Neural cell (in vitro differentiated cells): ENCODE data around the gene IL31RA. TPM values are rescaled to one million over a fixed set of nuclear protein-coding genes. Genes with fewer than 3 reads are reported as not detected.

Experiments used
- H2AFZ ChIP-seq: fragments of 200-600, 300-800 bp; sonication (generic), shearing (Covaris generic); 2 replicates; pipeline ENCODE4 v1.6.0; 2014; ENCODE audit warnings: low read depth, mild to moderate bottlenecking, antibody characterized with exemption, low read length, moderate library complexity
- H3F3A ChIP-seq: fragments of 200-600 bp; shearing (Covaris generic); 2 replicates; pipeline ENCODE4 v1.6.1; 2016; ENCODE audit warnings: mild to moderate bottlenecking, moderate library complexity, mixed read lengths, antibody characterized with exemption, low read length; ENCODE audit not compliant: insufficient read depth, poor library complexity, severe bottlenecking
- H3K27ac ChIP-seq: fragments of 200-600, 300-800 bp; sonication (generic), shearing (Covaris generic); 2 replicates; pipeline ENCODE4 v1.5.1; 2014; ENCODE audit warnings: mild to moderate bottlenecking, low read length, moderate library complexity
- H3K27me3 ChIP-seq: fragments of 300-800, 200-600 bp; sonication (generic), shearing (Covaris generic); 2 replicates; pipeline ENCODE4 v1.6.0; 2014; ENCODE audit warnings: mild to moderate bottlenecking, low read depth, low read length, moderate library complexity; ENCODE audit not compliant: insufficient read depth
- H3K36me3 ChIP-seq: fragments of 300-800, 200-600 bp; sonication (generic), shearing (Covaris generic); 2 replicates; pipeline ENCODE4 v1.5.1; 2014; ENCODE audit warnings: mild to moderate bottlenecking, antibody characterized with exemption, low read length, moderate library complexity; ENCODE audit not compliant: insufficient read depth
- H3K4me2 ChIP-seq: fragments of 300-800, 200-600 bp; sonication (generic), shearing (Covaris generic); 2 replicates; pipeline ENCODE4 v1.6.0; 2014; ENCODE audit warnings: mild to moderate bottlenecking, low read length
- H3K4me3 ChIP-seq: fragments of 300-800, 200-600 bp; sonication (generic), shearing (Covaris generic); 2 replicates; pipeline ENCODE4 v1.5.1; 2014; ENCODE audit warnings: mild to moderate bottlenecking, low read length, moderate library complexity
- H3K79me2 ChIP-seq: fragments of 200-600 bp; shearing (Covaris generic); replicated peaks from 2 replicates; pipeline ENCODE4 v1.6.0; 2014; ENCODE audit warnings: mild to moderate bottlenecking, low read length, moderate library complexity; ENCODE audit not compliant: insufficient read depth
- H3K9ac ChIP-seq: fragments of 300-800, 200-600 bp; sonication (generic), shearing (Covaris generic); 2 replicates; pipeline ENCODE4 v1.6.1; 2016; ENCODE audit warnings: mild to moderate bottlenecking, low read length, mixed read lengths
- H3K9me2 ChIP-seq: fragments of 200-600 bp; shearing (Covaris generic); 2 replicates; pipeline ENCODE4 v1.6.1; 2016; ENCODE audit warnings: mild to moderate bottlenecking, low read length, mixed read lengths; ENCODE audit not compliant: insufficient read depth
- H3K9me3 ChIP-seq: fragments of 200-600, 300-800 bp; sonication (generic), shearing (Covaris generic); 2 replicates; pipeline ENCODE4 v1.6.1; 2016; ENCODE audit warnings: mild to moderate bottlenecking, mixed run types, low read length, moderate library complexity, mixed read lengths
- H4K20me1 ChIP-seq: fragments of 200-600 bp; shearing (Covaris generic); 2 replicates; pipeline ENCODE4 v1.6.1; 2016; ENCODE audit warnings: mild to moderate bottlenecking, mixed run types; ENCODE audit not compliant: insufficient read depth
- CTCF ChIP-seq: fragments of 450-650 bp; IDR thresholded peaks from 2 replicates; pipeline ENCODE4 v1.5.1; 2014; ENCODE audit warnings: antibody characterized with exemption, mild to moderate bottlenecking, moderate library complexity; ENCODE audit not compliant: poor library complexity, severe bottlenecking
- EP300 ChIP-seq: fragments of 450-650 bp; conservative IDR thresholded peaks from 2 replicates; pipeline ENCODE4 v1.6.1; 2014; ENCODE audit warnings: antibody characterized with exemption, mild to moderate bottlenecking, moderate library complexity; ENCODE audit not compliant: poor library complexity, severe bottlenecking
- EZH2 ChIP-seq: fragments of 200-600, 300-800 bp; shearing (Covaris generic), sonication (generic); IDR thresholded peaks from 2 replicates; pipeline ENCODE4 v1.6.1; 2014; ENCODE audit warnings: antibody characterized with exemption, low read length, borderline replicate concordance, mild to moderate bottlenecking; ENCODE audit not compliant: insufficient read depth, poor library complexity, severe bottlenecking
- MXI1 ChIP-seq: fragments of 450-650 bp; conservative IDR thresholded peaks from 2 replicates; pipeline ENCODE4 v1.6.1; 2014; ENCODE audit warnings: antibody characterized with exemption, mild to moderate bottlenecking; ENCODE audit not compliant: poor library complexity, severe bottlenecking
- POLR2AphosphoS5 ChIP-seq: IDR thresholded peaks from 2 replicates; pipeline ENCODE4 v1.6.1; 2012
- RAD21 ChIP-seq: fragments of 450-650 bp; conservative IDR thresholded peaks from 2 replicates; pipeline ENCODE4 v1.6.1; 2014; ENCODE audit warnings: antibody characterized with exemption, mild to moderate bottlenecking, moderate library complexity
- REST ChIP-seq: IDR thresholded peaks from 2 replicates; pipeline ENCODE4 v1.6.1; 2012; ENCODE audit warnings: borderline replicate concordance
- SMC3 ChIP-seq: fragments of 450-650 bp; conservative IDR thresholded peaks from 2 replicates; pipeline ENCODE4 v1.6.1; 2014; ENCODE audit warnings: antibody characterized with exemption, mild to moderate bottlenecking, moderate library complexity; ENCODE audit not compliant: poor library complexity
- TAF1 ChIP-seq: IDR thresholded peaks from 2 replicates; pipeline ENCODE4 v1.6.1; 2012; ENCODE audit warnings: low read depth
- polyA plus RNA-seq: library from polyadenylated mRNA; depleted of rRNA; stranded (reverse); fragments of >200 nt; gene quantifications from 2 replicates; pipeline ENCODE4 v1.2.3, GENCODE V29; 2014

Gene IL31RA
- polyA plus RNA-seq, 1 donor from 2014 or later, result not detected

GRCh38 chr5:55880453-55880852 is 29.3 kb downstream of the IL31RA start:
- no peak overlapping the region for H3K4me3 ChIP-seq
- no peak overlapping the region for H3K4me2 ChIP-seq
- no peaks in the 10 kb centered on the region for H3F3A ChIP-seq
- no peak overlapping the region for H3K27ac ChIP-seq
- H4K20me1 ChIP-seq, result no peaks in the 10 kb centered on the region
- no peaks in the 10 kb centered on the region for H3K79me2 ChIP-seq
- H3K9me3 ChIP-seq, result no peaks in the 10 kb centered on the region
- H3K27me3 ChIP-seq, result no peaks in the 10 kb centered on the region
- H2AFZ ChIP-seq, result no peak overlapping the region
- no peaks in the 10 kb centered on the region for H3K36me3 ChIP-seq
- H3K9me2 ChIP-seq, result no peaks in the 10 kb centered on the region
- TF ChIP-seq POLR2AphosphoS5 (no peak), CTCF (no peak), TAF1 (no peak), MXI1 (no peak), SMC3 (no peak), EP300 (no peak), REST (no peak), EZH2 (no peak)
- H3K9ac ChIP-seq, result no peak overlapping the region

GRCh38 chr5:55885359-55885758 is 34.2 kb downstream of the IL31RA start:
- Histone ChIP-seq H3K9ac (no peak overlapping the region), H2AFZ (no peak overlapping the region), H3K27ac (no peak overlapping the region), H3F3A (no peaks in the 10 kb centered on the region), H3K9me3 (no peaks in the 10 kb centered on the region), H3K79me2 (no peaks in the 10 kb centered on the region), H3K4me2 (no peak overlapping the region), H3K27me3 (no peaks in the 10 kb centered on the region), H3K9me2 (no peaks in the 10 kb centered on the region), H3K36me3 (no peaks in the 10 kb centered on the region), H3K4me3 (no peak overlapping the region), H4K20me1 (no peaks in the 10 kb centered on the region)
- no peak for TF ChIP-seq TAF1
- TF ChIP-seq MXI1, result no peak
- TF ChIP-seq POLR2AphosphoS5, result no peak
- TF ChIP-seq EP300, result no peak

- no peaks in the 10 kb centered on the region for H3K27me3 ChIP-seq
- no peaks in the 10 kb centered on the region for H3K9me3 ChIP-seq
- no peak overlapping the region for H3K4me2 ChIP-seq
- H3F3A ChIP-seq, result no peaks in the 10 kb centered on the region
- H3K4me3 ChIP-seq, result no peak overlapping the region
- H3K9ac ChIP-seq, result no peak overlapping the region
- no peaks in the 10 kb centered on the region for H3K79me2 ChIP-seq
- H4K20me1 ChIP-seq, result no peaks in the 10 kb centered on the region
- H3K27ac ChIP-seq, result no peak overlapping the region
- no peaks in the 10 kb centered on the region for H3K9me2 ChIP-seq
- no peak for TF ChIP-seq CTCF
- no peak for TF ChIP-seq RAD21
- TF ChIP-seq MXI1, result no peak
- no peak for TF ChIP-seq SMC3
- TF ChIP-seq EP300, result no peak
- H3K36me3 ChIP-seq, result no peaks in the 10 kb centered on the region
- no peak overlapping the region for H2AFZ ChIP-seq
Observed at GRCh38 chr5:55888205-55888604, 37.0 kb downstream of the IL31RA start.
